Upper lobe of left lung (tissue), 6 donors: ENCODE measurements around the gene DCN. TPM values are rescaled to one million over a fixed set of nuclear protein-coding genes. Genes with fewer than 3 reads are reported as not detected.

Experiments
- ATAC-seq, 2 donors: fragments of 200-7000 bp; cut with Tn5 transposase; one replicate each; pipeline ENCODE4 v1.9.1; 2022; ENCODE audit warnings: mild to moderate bottlenecking in 2 of 2, moderate library complexity in 2 of 2; ENCODE audit not compliant: low FRiP score in 2 of 2
- DNase-seq, 2 donors: peaks; one replicate each; pipeline ENCODE4 v3.0.0-alpha.2; 2019 to 2020
- H3K27ac ChIP-seq, 4 donors: fragments of 200-600 bp; sonication (generic); one replicate each; pipeline ENCODE4 v1.5.1; 2016 to 2019
- H3K27me3 ChIP-seq, 4 donors: fragments of 200-600 bp; sonication (generic); one replicate each; pipeline ENCODE4 v1.5.1; 2017 to 2019
- H3K36me3 ChIP-seq, 4 donors: fragments of 200-600 bp; sonication (generic); one replicate each; pipeline ENCODE4 v1.5.1; 2016 to 2019
- H3K4me1 ChIP-seq, 4 donors: fragments of 200-600 bp; sonication (generic); one replicate each; pipeline ENCODE4 v1.5.1; 2018 to 2019
- H3K4me3 ChIP-seq, 4 donors: fragments of 200-600 bp; sonication (generic); one replicate each; pipeline ENCODE4 v1.5.1; 2017 to 2019; ENCODE audit warnings: mild to moderate bottlenecking in 2 of 4, moderate library complexity in 1 of 4
- H3K9me3 ChIP-seq, 4 donors: fragments of 200-600 bp; sonication (generic); one replicate each; pipeline ENCODE4 v1.5.1; 2018 to 2019
- CTCF ChIP-seq, 6 experiments: fragments of 450-650 bp in 4 of 6; fragments of 200-600 bp in 2 of 6; sonication (generic) in 2 of 6; IDR thresholded peaks; one replicate each; pipeline ENCODE4 v1.5.1; 2016 to 2019; ENCODE audit warnings: antibody characterized with exemption in 6 of 6
- EP300 ChIP-seq, 4 donors: sonication (generic); formaldehyde crosslinking; IDR thresholded peaks; one replicate each; pipeline ENCODE4 v1.5.1; 2017; ENCODE audit warnings: antibody characterized with exemption in 4 of 4, control low read depth in 2 of 4
- POLR2A ChIP-seq, 4 donors: fragments of 450-650 bp; IDR thresholded peaks; one replicate each; pipeline ENCODE4 v1.5.1; 2016 to 2017; ENCODE audit warnings: antibody characterized with exemption in 4 of 4, mild to moderate bottlenecking in 2 of 4
- POLR2AphosphoS5 ChIP-seq, 2 donors: sonication (generic); formaldehyde crosslinking; IDR thresholded peaks; one replicate each; pipeline ENCODE4 v1.5.1; 2017; ENCODE audit warnings: antibody characterized with exemption in 2 of 2
- WGBS, 2 donors: methylation state at CpG; one replicate each; pipeline ENCODE4 v1.1.5; 2017 to 2018; 5-methylcytosine and 5-hydroxymethylcytosine counted together
- total RNA-seq, 6 donors: library from RNA; depleted of rRNA in 4 of 6; stranded (reverse); fragments of >200 nt in 4 of 6; gene quantifications; one replicate each; pipeline versions ENCODE4 v1.1.0 to v1.2.1, GENCODE V29; 2016 to 2021
- donor health status: DM: no; HTN: no; CAD: no; lungs with moderate emphysema.
- donor health status: DM: no; HTN: yes; CAD: no; lungs with severe emphysema.

DCN gene
- total RNA-seq, 6 donors from 2014 or later = 163 to 1,140 (median 478) TPM

GRCh38 chr12:91127751-91128150, 54.9 kb downstream of the DCN start:
- no peaks in the 10 kb centered on the region for H3K4me1 ChIP-seq
- ATAC-seq (no peak), DNase-seq (no peak)
- H3K9me3 ChIP-seq = no peaks in the 10 kb centered on the region
- H3K27ac ChIP-seq = no peak overlapping the region
- H3K4me3 ChIP-seq = no peak overlapping the region
- H3K27me3 ChIP-seq = no peaks in the 10 kb centered on the region
- H3K36me3 ChIP-seq = no peaks in the 10 kb centered on the region
- TF ChIP-seq POLR2AphosphoS5 (IDR thresholded peaks at IDR 0.05) (no peak), EP300 (IDR thresholded peaks at IDR 0.05) (no peak), CTCF (IDR thresholded peaks at IDR 0.05) (no peak), POLR2A (IDR thresholded peaks at IDR 0.05) (no peak)
- 87 to 89% methylated on average over 3 of the region's 3 CpGs for WGBS, 2 donors

GRCh38 chr12:91127306-91127705, 55.3 kb downstream of the DCN start:
- Histone ChIP-seq H3K9me3 (no peaks in the 10 kb centered on the region), H3K4me3 (no peak overlapping the region), H3K36me3 (no peaks in the 10 kb centered on the region), H3K27ac (no peak overlapping the region), H3K27me3 (no peaks in the 10 kb centered on the region), H3K4me1 (no peaks in the 10 kb centered on the region)
- DNase-seq (no peak), ATAC-seq (no peak)
- TF ChIP-seq EP300 (IDR thresholded peaks at IDR 0.05) (no peak), POLR2AphosphoS5 (IDR thresholded peaks at IDR 0.05) (no peak), CTCF (IDR thresholded peaks at IDR 0.05) (no peak), POLR2A (IDR thresholded peaks at IDR 0.05) (no peak)
- 87 to 96% methylated on average over 2 of the region's 2 CpGs for WGBS, 2 donors

GRCh38 chr12:91126516-91126915, 56.1 kb downstream of the DCN start:
- Histone ChIP-seq H3K27ac (peak overlapping the region in 1 of 4 donors; percentile 26), H3K36me3 (no peaks in the 10 kb centered on the region), H3K9me3 (no peaks in the 10 kb centered on the region), H3K4me3 (no peak overlapping the region), H3K27me3 (no peaks in the 10 kb centered on the region), H3K4me1 (no peaks in the 10 kb centered on the region)
- DNase-seq (no peak), ATAC-seq (peak in 1 of 2 donors; percentile 56)
- 63 to 69% methylated on average over 1 of the region's 1 CpG for WGBS, 2 donors
- TF ChIP-seq EP300 (IDR thresholded peaks at IDR 0.05) = no peak
- TF ChIP-seq POLR2AphosphoS5 (IDR thresholded peaks at IDR 0.05) = no peak
- no peak for TF ChIP-seq POLR2A (IDR thresholded peaks at IDR 0.05)
- no peak for TF ChIP-seq CTCF (IDR thresholded peaks at IDR 0.05)

GRCh38 chr12:91123236-91123916, 59.2 kb downstream of the DCN start:
- Histone ChIP-seq H3K4me1 (no peaks in the 10 kb centered on the region), H3K27ac (no peak overlapping the region), H3K4me3 (no peak overlapping the region), H3K36me3 (no peaks in the 10 kb centered on the region), H3K27me3 (no peaks in the 10 kb centered on the region), H3K9me3 (no peaks in the 10 kb centered on the region)
- DNase-seq (no peak), ATAC-seq (no peak)
- 88 to 91% methylated on average over 5 of the region's 5 CpGs for WGBS, 2 donors
- TF ChIP-seq EP300 (IDR thresholded peaks at IDR 0.05) (no peak), CTCF (IDR thresholded peaks at IDR 0.05) (no peak), POLR2A (IDR thresholded peaks at IDR 0.05) (no peak), POLR2AphosphoS5 (IDR thresholded peaks at IDR 0.05) (no peak)

- DNase-seq (no peak), ATAC-seq (no peak)
- Histone ChIP-seq H3K4me3 (no peak overlapping the region), H3K9me3 (no peaks in the 10 kb centered on the region), H3K27me3 (no peaks in the 10 kb centered on the region), H3K36me3 (no peaks in the 10 kb centered on the region), H3K27ac (no peak overlapping the region), H3K4me1 (no peaks in the 10 kb centered on the region)
- TF ChIP-seq CTCF (IDR thresholded peaks at IDR 0.05) (no peak), POLR2A (IDR thresholded peaks at IDR 0.05) (no peak), POLR2AphosphoS5 (IDR thresholded peaks at IDR 0.05) (no peak), EP300 (IDR thresholded peaks at IDR 0.05) (no peak)
Observed at GRCh38 chr12:91120781-91121180, 61.8 kb downstream of the DCN start.
